Smooth muscle cell (in vitro differentiated cells): Measurements from ENCODE around the gene PANK4. TPM values are rescaled to one million over a fixed set of nuclear protein-coding genes. Genes with fewer than 3 reads are reported as not detected.

Experiments used
- DNase-seq: peaks from one replicate; lab custom pipeline; 2025; ENCODE audit not compliant: unreplicated experiment; lab: John Stamatoyannopoulos, UW
- H2AFZ ChIP-seq: fragments of 200-600 bp; sonication (generic); 2 replicates; pipeline ENCODE4 v1.6.0; 2016; ENCODE audit warnings: antibody characterized with exemption, low read depth, mild to moderate bottlenecking
- H3F3A ChIP-seq: fragments of 200-600 bp; sonication (generic); 2 replicates; pipeline ENCODE4 v1.6.0; 2017; ENCODE audit warnings: antibody characterized with exemption, low read depth
- H3K27ac ChIP-seq: fragments of 200-600 bp; sonication (generic); 2 replicates; pipeline ENCODE4 v1.5.1; 2016; ENCODE audit warnings: low read depth, mild to moderate bottlenecking
- H3K27me3 ChIP-seq: fragments of 200-600 bp; sonication (generic); 2 replicates; pipeline ENCODE4 v1.6.1; 2016; ENCODE audit warnings: low read depth, mild to moderate bottlenecking
- H3K36me3 ChIP-seq: fragments of 200-600 bp; sonication (generic); 2 replicates; pipeline ENCODE4 v1.5.1; 2016; ENCODE audit warnings: low read depth
- H3K4me1 ChIP-seq: fragments of 200-600 bp; sonication (generic); 2 replicates; pipeline ENCODE4 v1.5.1; 2016; ENCODE audit warnings: low read depth
- H3K4me2 ChIP-seq: fragments of 200-600 bp; sonication (generic); 2 replicates; pipeline ENCODE4 v1.6.0; 2016; ENCODE audit warnings: mild to moderate bottlenecking
- H3K4me3 ChIP-seq: fragments of 200-600 bp; sonication (generic); 2 replicates; pipeline ENCODE4 v1.5.1; 2016; ENCODE audit warnings: mild to moderate bottlenecking
- H3K79me2 ChIP-seq: fragments of 200-600 bp; sonication (generic); 2 replicates; pipeline ENCODE4 v1.6.0; 2016; ENCODE audit warnings: low read depth, mild to moderate bottlenecking
- H3K9ac ChIP-seq: fragments of 200-600 bp; sonication (generic); 2 replicates; pipeline ENCODE4 v1.6.0; 2016; ENCODE audit warnings: low read depth
- H3K9me3 ChIP-seq: fragments of 200-600 bp; sonication (generic); replicated peaks from 2 replicates; pipeline ENCODE4 v1.5.1; 2016; ENCODE audit warnings: low read depth
- H4K20me1 ChIP-seq: fragments of 200-600 bp; sonication (generic); 2 replicates; pipeline ENCODE4 v1.6.0; 2016; ENCODE audit warnings: low read depth
- WGBS: methylation state at CpG from one replicate; pipeline ENCODE4 v1.1.7; 2016; ENCODE audit warnings: low lambda C conversion rate; 5-methylcytosine and 5-hydroxymethylcytosine counted together
- polyA plus RNA-seq: library from polyadenylated mRNA; unstranded; fragments of >200 nt; fragmentation: Nextera tagmentation; extraction: Ambion mirVana; gene quantifications from 2 replicates; pipeline ENCODE4 v1.2.1, GENCODE V29; 2016
- total RNA-seq: library from RNA; depleted of rRNA; stranded (reverse); fragments of >200 nt; gene quantifications from 2 replicates; pipeline ENCODE4 v1.2.3, GENCODE V29; 2014
- TF ChIP-seq, protein P1 (sequence below): fragments of 200-600 bp; sonication (generic); IDR thresholded peaks from 2 replicates; pipeline ENCODE4 v1.5.1; 2017; ENCODE audit warnings: borderline replicate concordance, mild to moderate bottlenecking, antibody characterized with exemption; ENCODE audit not compliant: insufficient read depth, poor library complexity, severe bottlenecking

Gene PANK4
- total and polyA plus RNA-seq, 2 experiments from 2014 or later, result 28.4 to 28.7 TPM

DNA sequence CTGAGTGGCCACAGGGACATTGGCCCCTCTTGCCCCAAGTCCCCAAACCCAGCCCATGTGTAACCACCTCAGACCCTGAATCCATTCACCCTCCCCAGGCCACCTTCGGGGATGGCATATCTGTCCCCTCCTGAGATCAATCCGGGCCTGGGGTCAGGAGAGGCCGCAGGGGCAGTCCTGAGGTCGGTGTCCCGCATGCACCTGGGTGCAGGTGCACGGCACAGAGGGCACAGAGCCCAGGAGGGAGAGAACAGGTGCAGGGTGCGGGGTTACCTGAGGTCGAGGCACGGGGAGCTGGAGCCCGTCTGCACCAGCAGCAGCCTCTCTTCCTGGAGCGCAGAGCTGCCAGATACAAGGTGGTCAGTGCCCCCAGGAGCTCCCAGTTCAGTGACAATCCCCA lies 16.8 kb downstream of the PANK4 start:
- DNase-seq, result no peak
- Histone ChIP-seq H2AFZ (no peak overlapping the region), H3K27me3 (no peaks in the 10 kb centered on the region), H3K9ac (no peak overlapping the region), H3K4me1 (no peaks in the 10 kb centered on the region), H4K20me1 (peaks cover 39% of the 10 kb centered on the region), H3K4me3 (no peak overlapping the region), H3K79me2 (no peaks in the 10 kb centered on the region), H3K4me2 (no peak overlapping the region), H3K36me3 (no peaks in the 10 kb centered on the region), H3K27ac (no peak overlapping the region), H3F3A (no peaks in the 10 kb centered on the region), H3K9me3 (no peaks in the 10 kb centered on the region)
- 99% methylated on average over 11 of the region's 11 CpGs for WGBS
- TF ChIP-seq, protein P1, sequence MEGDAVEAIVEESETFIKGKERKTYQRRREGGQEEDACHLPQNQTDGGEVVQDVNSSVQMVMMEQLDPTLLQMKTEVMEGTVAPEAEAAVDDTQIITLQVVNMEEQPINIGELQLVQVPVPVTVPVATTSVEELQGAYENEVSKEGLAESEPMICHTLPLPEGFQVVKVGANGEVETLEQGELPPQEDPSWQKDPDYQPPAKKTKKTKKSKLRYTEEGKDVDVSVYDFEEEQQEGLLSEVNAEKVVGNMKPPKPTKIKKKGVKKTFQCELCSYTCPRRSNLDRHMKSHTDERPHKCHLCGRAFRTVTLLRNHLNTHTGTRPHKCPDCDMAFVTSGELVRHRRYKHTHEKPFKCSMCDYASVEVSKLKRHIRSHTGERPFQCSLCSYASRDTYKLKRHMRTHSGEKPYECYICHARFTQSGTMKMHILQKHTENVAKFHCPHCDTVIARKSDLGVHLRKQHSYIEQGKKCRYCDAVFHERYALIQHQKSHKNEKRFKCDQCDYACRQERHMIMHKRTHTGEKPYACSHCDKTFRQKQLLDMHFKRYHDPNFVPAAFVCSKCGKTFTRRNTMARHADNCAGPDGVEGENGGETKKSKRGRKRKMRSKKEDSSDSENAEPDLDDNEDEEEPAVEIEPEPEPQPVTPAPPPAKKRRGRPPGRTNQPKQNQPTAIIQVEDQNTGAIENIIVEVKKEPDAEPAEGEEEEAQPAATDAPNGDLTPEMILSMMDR, result no peak

DNA sequence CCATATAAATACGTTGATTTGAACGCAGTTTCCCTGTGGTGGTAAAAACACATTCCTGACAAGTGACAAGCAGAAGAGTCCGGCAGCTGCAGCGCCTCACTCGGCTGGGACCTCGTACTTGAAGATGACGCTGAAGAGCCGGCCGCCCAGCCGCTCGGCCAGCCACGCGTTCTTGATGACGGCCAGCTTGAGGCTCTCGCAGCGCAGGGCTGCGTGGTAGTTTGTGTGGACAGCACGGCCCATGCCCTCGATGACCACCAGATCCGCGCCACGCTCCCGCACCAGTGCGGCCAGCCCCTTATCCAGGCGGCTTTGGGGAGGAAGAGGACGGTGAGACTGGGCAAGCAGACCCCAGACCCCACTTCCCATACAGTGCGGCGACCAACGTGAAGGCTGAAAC lies 17.6 kb downstream of the PANK4 start:
- Histone ChIP-seq H3K9ac (no peak overlapping the region), H3K9me3 (no peaks in the 10 kb centered on the region), H3K4me1 (no peaks in the 10 kb centered on the region), H3K27ac (no peak overlapping the region), H3F3A (no peaks in the 10 kb centered on the region), H4K20me1 (peaks cover 39% of the 10 kb centered on the region), H3K27me3 (no peaks in the 10 kb centered on the region), H3K79me2 (no peaks in the 10 kb centered on the region), H3K36me3 (no peaks in the 10 kb centered on the region), H2AFZ (no peak overlapping the region), H3K4me2 (no peak overlapping the region), H3K4me3 (no peak overlapping the region)
- no peak for DNase-seq
- WGBS, result 95% methylated on average over 29 of the region's 29 CpGs
- TF ChIP-seq, protein P1, result no peak

DNA sequence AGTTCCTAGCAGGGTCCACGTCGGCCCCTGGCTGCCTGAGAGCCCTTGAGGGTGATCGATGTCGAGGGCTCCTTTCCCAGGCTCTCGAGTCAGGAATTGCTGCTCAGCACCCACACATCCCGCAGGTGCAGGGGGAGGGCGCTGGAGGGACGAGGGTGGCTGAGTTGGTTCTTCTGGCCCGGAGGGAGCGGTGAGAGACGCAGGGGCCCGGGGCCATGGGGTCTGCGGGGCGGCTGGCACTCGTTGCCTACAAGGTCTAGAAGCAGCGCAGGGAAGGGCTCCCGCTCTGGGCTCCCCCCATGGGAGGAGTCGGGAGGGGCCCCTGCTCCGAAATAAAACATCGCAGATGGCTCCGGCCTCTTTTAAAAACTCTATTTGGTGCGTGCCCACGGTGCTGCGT lies 18.2 kb downstream of the PANK4 start:
- WGBS, result 93% methylated on average over 18 of the region's 24 CpGs
- no peak overlapping the region for H2AFZ ChIP-seq

DNA sequence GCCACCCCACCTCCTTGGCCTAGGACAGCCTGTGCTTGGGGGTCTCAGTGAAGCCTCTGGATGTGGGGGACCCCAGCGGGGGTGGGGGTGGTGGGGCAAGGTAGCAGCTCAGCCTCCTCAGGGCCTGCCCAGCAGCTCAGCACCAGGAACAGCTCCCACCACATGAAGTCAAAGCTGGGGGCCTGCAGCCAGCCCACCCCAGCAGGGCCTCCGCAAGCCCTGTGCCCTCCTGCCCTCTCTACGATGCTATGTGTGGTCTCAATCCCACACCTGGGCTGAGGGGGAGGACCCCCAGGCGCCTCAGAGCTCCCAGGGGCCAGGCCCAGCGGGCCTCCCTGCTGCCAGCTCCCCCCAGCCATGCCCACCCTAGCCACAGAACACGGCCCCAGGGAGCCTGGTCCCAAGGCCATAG lies 18.6 kb downstream of the PANK4 start:
- H3K27ac ChIP-seq, result no peak overlapping the region
- H3K79me2 ChIP-seq, result no peaks in the 10 kb centered on the region
- TF ChIP-seq, protein P1, result no peak
- no peaks in the 10 kb centered on the region for H3K9me3 ChIP-seq
- no peaks in the 10 kb centered on the region for H3K36me3 ChIP-seq
- H3F3A ChIP-seq, result no peaks in the 10 kb centered on the region
- H2AFZ ChIP-seq, result no peak overlapping the region
- H3K9ac ChIP-seq, result no peak overlapping the region
- DNase-seq, result no peak
- no peaks in the 10 kb centered on the region for H3K27me3 ChIP-seq
- WGBS, result 96% methylated on average over 4 of the region's 6 CpGs
- peaks cover 39% of the 10 kb centered on the region for H4K20me1 ChIP-seq
- no peak overlapping the region for H3K4me2 ChIP-seq
- no peaks in the 10 kb centered on the region for H3K4me1 ChIP-seq
- no peak overlapping the region for H3K4me3 ChIP-seq

More for the DNA sequence above, 18.2 kb downstream of the PANK4 start:
- no peak overlapping the region for H3K4me2 ChIP-seq
- H3K4me1 ChIP-seq, result no peaks in the 10 kb centered on the region
- no peak overlapping the region for H3K27ac ChIP-seq
- no peak for DNase-seq
- no peaks in the 10 kb centered on the region for H3K36me3 ChIP-seq
- peaks cover 39% of the 10 kb centered on the region for H4K20me1 ChIP-seq
- H3K4me3 ChIP-seq, result no peak overlapping the region
- H3K79me2 ChIP-seq, result no peaks in the 10 kb centered on the region
- no peak overlapping the region for H3K9ac ChIP-seq
- TF ChIP-seq, protein P1, result no peak
- H3F3A ChIP-seq, result no peaks in the 10 kb centered on the region
- no peaks in the 10 kb centered on the region for H3K9me3 ChIP-seq
- H3K27me3 ChIP-seq, result no peaks in the 10 kb centered on the region
